SJSA1 (cell line): ENCODE results near the gene NPAS3. TPM values are rescaled to one million over a fixed set of nuclear protein-coding genes. Genes with fewer than 3 reads are reported as not detected.

Experiments
- DNase-seq, 2 experiments: peaks; one replicate each; pipeline ENCODE4 v3.0.0-alpha.2; 2015 to 2020; ENCODE audit warnings: low spot score in 2 of 2, low read depth in 1 of 2
- H3K27ac ChIP-seq: fragments of 250-450 bp; sonication (Bioruptor Pico); 2 replicates; pipeline ENCODE4 v1.5.1; 2020; ENCODE audit warnings: mild to moderate bottlenecking, moderate library complexity
- H3K27me3 ChIP-seq: fragments of 250-450 bp; sonication (Bioruptor Pico); replicated peaks from 2 replicates; pipeline ENCODE4 v1.5.1; 2020; ENCODE audit warnings: mild to moderate bottlenecking, moderate library complexity
- H3K36me3 ChIP-seq: fragments of 250-450 bp; sonication (Bioruptor Pico); 2 replicates; pipeline ENCODE4 v1.5.1; 2020; ENCODE audit warnings: mild to moderate bottlenecking
- H3K4me1 ChIP-seq: fragments of 250-450 bp; sonication (Bioruptor Pico); replicated peaks from 2 replicates; pipeline ENCODE4 v1.6.1; 2021; ENCODE audit warnings: mild to moderate bottlenecking
- H3K4me3 ChIP-seq: fragments of 250-450 bp; sonication (Bioruptor Pico); 2 replicates; pipeline ENCODE4 v1.5.1; 2020; ENCODE audit warnings: mild to moderate bottlenecking
- H3K9me3 ChIP-seq: fragments of 250-450 bp; sonication (Bioruptor Pico); replicated peaks from 2 replicates; pipeline ENCODE4 v1.5.1; 2020; ENCODE audit warnings: mild to moderate bottlenecking
- total RNA-seq: library from RNA; depleted of rRNA; stranded (reverse); fragments of >200 nt; shearing (Covaris generic); gene quantifications from 2 replicates; pipeline ENCODE4 v1.2.3, GENCODE V29; 2014

The NPAS3 gene
- total RNA-seq, 1 experiment from 2014 or later, result 0.26 TPM

DNA sequence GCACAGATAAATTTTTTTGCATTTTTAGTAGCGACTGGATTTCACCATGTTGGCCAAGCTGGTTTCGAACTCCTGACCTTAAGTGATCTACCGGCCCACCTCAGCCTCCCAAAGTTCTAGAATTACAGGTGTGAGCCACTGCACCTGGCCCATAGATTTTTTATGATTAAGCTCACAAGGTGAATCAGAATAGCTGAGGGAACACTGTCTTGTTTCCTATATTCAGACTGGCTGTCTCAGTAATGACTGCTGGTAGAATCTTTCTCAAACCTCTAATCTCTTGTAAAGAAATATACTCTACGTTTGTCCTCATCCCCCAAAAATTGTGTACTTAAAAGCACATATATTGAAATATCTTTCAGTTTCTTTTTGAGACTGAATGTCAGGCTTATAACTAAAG is 650.1 kb downstream of the NPAS3 start:
- no peak overlapping the region for H3K27ac ChIP-seq
- no peaks in the 10 kb centered on the region for H3K27me3 ChIP-seq

DNA sequence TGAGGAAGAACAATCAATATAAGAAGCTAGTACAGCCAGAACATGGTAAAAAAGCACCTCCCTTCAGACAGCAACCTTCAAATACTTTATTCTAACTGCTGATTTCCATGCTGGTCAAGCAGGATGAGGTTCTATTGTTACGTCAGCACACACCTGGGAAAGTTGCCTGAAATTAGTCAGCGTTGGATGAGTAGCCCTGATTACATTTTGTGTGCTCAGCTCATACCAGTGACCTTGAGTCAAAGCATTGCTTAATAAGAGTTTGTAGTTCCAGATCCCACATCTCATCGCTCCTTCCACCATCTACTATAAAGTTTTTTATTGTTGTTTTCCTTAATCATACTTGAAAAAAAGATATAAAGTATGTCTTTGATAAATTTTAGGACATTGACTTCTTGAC is 650.7 kb downstream of the NPAS3 start:
- H3K36me3 ChIP-seq, result no peaks in the 10 kb centered on the region
- no peak overlapping the region for H3K27ac ChIP-seq
- H3K4me1 ChIP-seq, result peaks cover 14% of the 10 kb centered on the region
- no peak for DNase-seq
- H3K4me3 ChIP-seq, result no peak overlapping the region
- no peaks in the 10 kb centered on the region for H3K9me3 ChIP-seq
- no peaks in the 10 kb centered on the region for H3K27me3 ChIP-seq

More for the DNA sequence above, 650.1 kb downstream of the NPAS3 start:
- Histone ChIP-seq H3K9me3 (no peaks in the 10 kb centered on the region), H3K4me1 (peaks cover 14% of the 10 kb centered on the region), H3K36me3 (no peaks in the 10 kb centered on the region), H3K4me3 (no peak overlapping the region)
- DNase-seq, result no peak

DNA sequence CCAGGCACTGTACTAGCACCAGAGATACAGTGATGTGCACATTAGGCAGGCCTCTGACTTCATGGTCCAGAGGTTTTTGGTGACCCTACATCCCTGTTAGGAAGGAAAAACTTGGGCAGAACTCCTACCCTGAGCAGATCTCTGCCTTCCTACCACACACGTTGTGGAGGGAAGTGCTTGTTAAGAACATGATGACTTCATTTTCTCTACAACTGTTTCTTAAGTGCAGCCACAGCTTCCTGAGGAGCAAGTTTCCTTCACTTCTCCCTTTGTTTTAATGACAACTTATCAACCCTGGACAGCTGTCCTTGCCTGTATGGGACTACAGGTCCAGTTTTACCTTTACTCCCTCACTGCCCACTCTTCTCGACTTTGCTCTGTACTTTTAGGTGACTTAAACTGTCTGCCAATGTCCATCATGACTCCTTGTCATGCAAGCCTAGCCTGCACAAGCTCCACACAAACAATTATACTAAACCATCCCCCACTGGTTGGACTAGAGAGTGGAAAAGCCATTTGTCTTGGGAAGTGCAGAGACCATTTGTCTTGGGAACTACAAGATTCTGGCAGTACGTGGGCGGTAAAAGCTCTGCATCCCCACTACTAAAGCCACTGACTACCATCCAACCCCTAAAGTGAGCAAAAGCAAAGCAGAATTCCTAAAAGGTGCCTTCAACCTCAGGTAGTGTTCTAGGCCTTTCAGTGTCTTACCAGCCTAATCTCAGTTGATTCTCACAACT is 652.4 kb downstream of the NPAS3 start:
- H3K36me3 ChIP-seq, result no peaks in the 10 kb centered on the region
- H3K27me3 ChIP-seq, result no peaks in the 10 kb centered on the region
- DNase-seq, result no peak
- H3K27ac ChIP-seq, result no peak overlapping the region
- H3K4me3 ChIP-seq, result no peak overlapping the region
- peaks cover 14% of the 10 kb centered on the region for H3K4me1 ChIP-seq
- H3K9me3 ChIP-seq, result no peaks in the 10 kb centered on the region

DNA sequence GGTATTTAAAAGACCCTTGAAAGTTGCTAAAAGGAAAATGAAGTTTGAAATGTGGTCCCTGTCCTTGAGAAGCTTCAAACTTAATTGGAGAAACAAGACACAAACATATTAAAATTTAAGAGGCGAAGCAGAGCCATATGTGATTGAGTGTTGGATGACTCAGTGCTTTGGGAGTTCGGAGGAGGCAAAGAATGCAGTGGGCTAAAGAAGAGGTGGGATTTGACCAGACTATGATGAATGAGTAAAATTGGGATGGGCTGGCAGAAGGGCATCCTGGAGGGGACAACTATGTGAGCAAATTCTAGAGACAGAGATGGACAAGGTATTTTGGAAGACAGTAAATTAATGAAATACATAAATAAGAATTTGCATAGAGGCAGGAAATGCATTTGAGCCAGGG is 653.6 kb downstream of the NPAS3 start:
- H3K9me3 ChIP-seq, result no peaks in the 10 kb centered on the region
- H3K27ac ChIP-seq, result no peak overlapping the region

DNA sequence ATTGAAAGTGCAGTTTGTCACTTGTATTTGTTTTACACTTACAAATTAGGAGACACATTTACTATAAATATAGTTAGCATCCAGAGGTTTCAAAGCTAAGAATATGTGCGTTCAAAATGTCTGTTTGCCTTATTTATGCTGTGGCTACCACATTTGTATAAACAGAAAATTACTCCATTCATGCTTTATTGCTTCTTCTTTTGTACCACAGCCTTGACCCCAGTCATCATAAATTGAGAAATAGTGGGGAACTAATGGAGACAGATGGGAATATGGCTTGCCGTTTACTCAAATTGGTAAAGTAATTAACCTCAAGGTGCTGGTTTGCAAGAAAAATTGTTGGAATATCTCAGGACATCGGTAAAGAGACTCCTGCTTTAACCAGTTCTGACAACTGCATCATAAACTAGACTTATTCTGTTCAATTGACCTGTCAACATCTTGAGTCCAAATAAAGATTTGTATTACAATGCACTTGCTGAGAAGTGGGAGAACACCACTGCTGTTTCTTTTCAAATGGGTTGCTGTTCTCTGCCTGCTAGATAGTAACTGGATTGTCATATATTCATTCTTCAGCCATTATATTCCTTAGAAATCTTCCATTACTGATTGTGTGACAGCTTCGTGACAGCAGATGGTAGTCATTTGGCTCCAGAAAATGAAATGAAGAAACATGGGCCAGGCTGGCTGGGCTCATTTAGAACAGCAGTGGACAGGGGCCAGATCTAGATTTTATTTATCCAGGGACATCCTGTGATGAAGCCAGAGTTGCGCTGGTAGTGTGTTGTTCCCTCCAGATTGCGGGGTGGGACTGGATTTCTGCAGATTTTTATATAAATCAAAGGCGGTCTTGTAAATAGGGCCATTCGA is 657.8 kb downstream of the NPAS3 start:
- H3K4me3 ChIP-seq, result no peak overlapping the region
- H3K27me3 ChIP-seq, result no peaks in the 10 kb centered on the region
- H3K4me1 ChIP-seq, result peaks cover 6% of the 10 kb centered on the region
- no peak for DNase-seq
- H3K9me3 ChIP-seq, result no peaks in the 10 kb centered on the region
- H3K36me3 ChIP-seq, result no peaks in the 10 kb centered on the region
- no peak overlapping the region for H3K27ac ChIP-seq

More for the DNA sequence above, 653.6 kb downstream of the NPAS3 start:
- Histone ChIP-seq H3K4me1 (peaks cover 14% of the 10 kb centered on the region), H3K4me3 (no peak overlapping the region), H3K36me3 (no peaks in the 10 kb centered on the region), H3K27me3 (no peaks in the 10 kb centered on the region)
- DNase-seq, result no peak

DNA sequence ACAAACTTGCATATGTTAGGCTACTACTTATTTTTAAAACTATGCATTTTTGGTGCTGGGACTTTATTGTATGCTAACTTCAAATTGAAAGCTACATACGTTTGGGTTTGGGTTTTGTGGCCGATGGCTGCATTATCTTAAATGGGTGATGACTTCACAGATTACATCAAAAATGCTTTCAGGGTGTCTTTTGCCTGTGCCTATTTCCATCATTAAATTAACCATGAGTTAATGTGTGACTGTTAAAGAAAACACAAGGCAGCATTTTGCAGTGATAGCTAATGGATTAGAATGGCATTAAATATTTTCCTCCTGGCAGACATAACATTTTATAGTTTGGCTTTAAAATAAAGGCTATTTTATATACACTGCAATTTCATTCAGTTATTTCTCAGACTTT is 659.9 kb downstream of the NPAS3 start:
- Histone ChIP-seq H3K4me1 (peaks cover 14% of the 10 kb centered on the region), H3K4me3 (no peak overlapping the region), H3K27me3 (no peaks in the 10 kb centered on the region), H3K9me3 (no peaks in the 10 kb centered on the region), H3K36me3 (no peaks in the 10 kb centered on the region), H3K27ac (no peak overlapping the region)
- no peak for DNase-seq

DNA sequence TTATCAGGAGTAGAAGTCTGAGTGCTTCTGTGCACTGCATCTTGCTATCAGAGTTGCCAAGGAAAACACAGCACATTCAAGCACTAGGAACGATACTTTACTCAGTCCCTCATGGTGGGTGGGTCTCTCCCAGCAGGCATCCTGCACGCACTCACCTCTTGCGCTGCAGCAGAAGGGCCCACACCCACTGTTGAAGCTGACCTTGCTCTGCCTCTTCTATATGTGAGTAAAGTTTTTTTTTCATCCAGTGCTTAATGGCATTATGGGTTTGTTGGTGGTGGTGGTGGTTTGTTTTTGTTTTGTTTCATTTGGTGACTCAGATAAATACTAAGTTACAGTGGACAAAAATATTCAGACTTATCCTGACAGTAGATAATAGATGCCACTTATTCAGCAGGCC is 663.7 kb downstream of the NPAS3 start:
- H3K4me1 ChIP-seq, result peaks cover 14% of the 10 kb centered on the region
- no peak overlapping the region for H3K4me3 ChIP-seq
- no peaks in the 10 kb centered on the region for H3K9me3 ChIP-seq
- no peak overlapping the region for H3K27ac ChIP-seq
- H3K27me3 ChIP-seq, result no peaks in the 10 kb centered on the region
- DNase-seq, result peak; percentile 75 to 79
- H3K36me3 ChIP-seq, result no peaks in the 10 kb centered on the region

DNA sequence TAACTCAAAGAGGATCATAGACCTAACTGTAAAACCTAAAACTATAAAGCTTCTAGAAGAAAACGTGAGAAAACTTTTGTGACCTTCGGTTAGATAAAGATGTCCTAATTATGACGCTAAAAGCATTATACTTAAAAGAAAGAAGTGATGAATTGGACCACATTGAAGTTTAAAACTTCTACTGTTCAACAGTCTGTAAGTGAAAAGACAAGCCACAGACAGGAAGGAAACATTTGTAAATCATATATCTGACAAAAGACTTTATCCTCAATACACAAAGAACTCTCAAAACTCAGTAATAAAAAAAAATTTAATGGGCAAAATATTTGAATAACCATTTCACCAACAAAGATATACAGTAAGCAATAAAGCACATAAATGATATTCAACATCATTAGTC is 667.9 kb downstream of the NPAS3 start:
- Histone ChIP-seq H3K9me3 (no peaks in the 10 kb centered on the region), H3K27me3 (0 out of 2 replicates have a peak, but pooled peaks cover 3% of the 10 kb centered on the region), H3K4me1 (peaks cover 22% of the 10 kb centered on the region), H3K27ac (no peak overlapping the region), H3K36me3 (no peaks in the 10 kb centered on the region), H3K4me3 (no peak overlapping the region)
- DNase-seq, result no peak

DNA sequence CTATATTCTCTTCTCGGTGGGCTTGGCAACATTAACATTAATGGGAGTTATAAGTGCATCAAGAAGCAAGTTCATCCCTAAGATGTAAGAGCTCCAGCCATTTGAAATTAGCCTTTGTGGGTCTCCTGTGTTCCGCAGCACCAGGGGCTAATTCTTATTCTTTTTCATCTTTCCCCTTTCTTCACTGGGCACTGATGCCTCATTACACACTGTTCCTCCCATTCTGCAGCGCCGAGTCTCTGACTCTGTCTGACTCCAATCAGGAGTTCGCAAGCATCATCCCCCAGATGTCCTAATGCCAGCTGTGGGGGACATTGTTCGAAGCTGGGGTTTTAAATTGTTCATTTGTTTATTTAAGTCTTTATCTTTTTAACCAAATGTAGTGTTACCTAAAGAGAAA is 670.9 kb downstream of the NPAS3 start:
- no peak for DNase-seq
- Histone ChIP-seq H3K27ac (no peak overlapping the region), H3K36me3 (no peaks in the 10 kb centered on the region), H3K4me1 (peaks cover 8% of the 10 kb centered on the region; the same call in 1 of the 2 replicates), H3K4me3 (no peak overlapping the region), H3K27me3 (0 out of 2 replicates have a peak, but pooled peaks cover 3% of the 10 kb centered on the region), H3K9me3 (no peaks in the 10 kb centered on the region)

DNA sequence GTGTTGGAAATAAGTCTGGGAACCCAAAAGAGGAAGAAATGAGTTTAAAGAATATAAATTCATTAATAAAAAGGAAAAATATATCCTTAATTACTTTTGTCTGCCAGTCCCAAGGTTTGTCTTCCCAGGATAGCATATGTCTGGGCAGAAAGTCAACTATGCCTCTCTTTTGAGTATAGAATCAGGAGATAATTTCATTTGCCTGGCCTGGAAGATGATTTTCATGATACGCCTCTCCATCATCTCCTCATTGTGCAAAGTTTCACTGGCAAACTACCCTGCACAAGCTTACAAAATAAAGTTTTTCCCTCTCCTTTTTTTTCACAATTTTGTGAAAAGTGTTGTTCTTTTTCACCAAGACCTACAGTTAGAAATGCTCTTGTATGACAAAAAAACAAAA is 671.4 kb downstream of the NPAS3 start:
- H3K36me3 ChIP-seq, result no peaks in the 10 kb centered on the region
- H3K4me1 ChIP-seq, result peaks cover 8% of the 10 kb centered on the region; the same call in 1 of the 2 replicates
- no peaks in the 10 kb centered on the region for H3K9me3 ChIP-seq
- 0 out of 2 replicates have a peak, but pooled peaks cover 3% of the 10 kb centered on the region for H3K27me3 ChIP-seq
- H3K4me3 ChIP-seq, result no peak overlapping the region
- no peak overlapping the region for H3K27ac ChIP-seq
- DNase-seq, result no peak

DNA sequence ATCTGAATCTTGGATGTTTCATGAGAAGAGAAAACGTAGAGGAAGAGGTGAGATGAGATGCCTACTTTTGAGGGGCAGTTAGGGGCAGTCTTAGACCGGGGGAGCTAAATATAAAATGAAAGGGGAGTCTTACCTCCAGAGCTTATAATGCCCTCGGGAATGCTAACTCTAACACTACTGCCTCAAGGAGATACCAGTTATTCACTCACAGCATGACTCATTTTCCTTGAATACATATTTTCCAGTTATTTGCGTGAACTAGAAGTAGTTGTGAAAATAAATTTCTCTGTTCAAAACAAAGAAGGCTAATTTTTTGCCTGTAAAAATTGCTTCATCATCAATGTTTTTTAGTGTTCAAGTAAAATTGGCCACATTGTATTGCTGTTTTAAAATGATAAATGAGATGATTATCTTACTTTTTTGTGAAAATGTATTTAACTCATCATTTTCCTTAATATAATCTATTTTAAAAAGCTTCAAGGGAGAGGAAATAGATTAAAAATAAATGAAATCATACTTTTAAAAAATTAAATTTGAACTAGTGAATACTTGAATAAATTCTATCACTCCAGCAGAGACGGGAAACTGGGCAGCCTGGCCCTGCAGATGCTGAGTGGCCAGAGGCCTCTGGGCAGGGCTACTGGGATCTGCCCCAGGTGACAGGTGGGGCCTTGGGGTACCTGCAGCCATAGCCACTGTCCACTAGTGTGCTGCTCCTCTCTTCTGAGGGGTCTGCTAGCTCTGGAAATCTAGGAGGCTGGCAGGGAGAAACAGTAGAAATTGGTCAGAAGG is 672.9 kb downstream of the NPAS3 start:
- no peaks in the 10 kb centered on the region for H3K9me3 ChIP-seq
- H3K4me1 ChIP-seq, result peaks cover 8% of the 10 kb centered on the region; the same call in 1 of the 2 replicates
- no peak for DNase-seq
- H3K4me3 ChIP-seq, result no peak overlapping the region
- H3K27me3 ChIP-seq, result 0 out of 2 replicates have a peak, but pooled peaks cover 3% of the 10 kb centered on the region
- no peak overlapping the region for H3K27ac ChIP-seq
- no peaks in the 10 kb centered on the region for H3K36me3 ChIP-seq

DNA sequence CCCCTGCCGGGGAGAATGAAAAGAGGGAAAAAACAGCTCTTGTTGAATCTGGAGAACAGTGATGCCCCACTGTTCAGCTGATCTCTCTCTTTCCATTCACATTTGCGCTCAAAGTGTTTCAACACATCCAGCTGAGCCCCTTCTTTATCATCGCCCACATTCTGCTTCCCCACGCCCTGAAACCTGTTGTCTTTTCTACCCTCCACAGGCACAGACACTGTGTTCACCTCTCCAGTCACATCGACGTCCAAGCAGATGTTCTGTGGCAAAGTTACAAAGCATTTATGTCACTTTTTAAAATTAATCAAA is 673.5 kb downstream of the NPAS3 start:
- DNase-seq, result no peak
- Histone ChIP-seq H3K27ac (no peak overlapping the region), H3K4me3 (no peak overlapping the region), H3K9me3 (no peaks in the 10 kb centered on the region), H3K27me3 (0 out of 2 replicates have a peak, but pooled peaks cover 3% of the 10 kb centered on the region), H3K4me1 (peaks cover 11% of the 10 kb centered on the region), H3K36me3 (no peaks in the 10 kb centered on the region)

DNA sequence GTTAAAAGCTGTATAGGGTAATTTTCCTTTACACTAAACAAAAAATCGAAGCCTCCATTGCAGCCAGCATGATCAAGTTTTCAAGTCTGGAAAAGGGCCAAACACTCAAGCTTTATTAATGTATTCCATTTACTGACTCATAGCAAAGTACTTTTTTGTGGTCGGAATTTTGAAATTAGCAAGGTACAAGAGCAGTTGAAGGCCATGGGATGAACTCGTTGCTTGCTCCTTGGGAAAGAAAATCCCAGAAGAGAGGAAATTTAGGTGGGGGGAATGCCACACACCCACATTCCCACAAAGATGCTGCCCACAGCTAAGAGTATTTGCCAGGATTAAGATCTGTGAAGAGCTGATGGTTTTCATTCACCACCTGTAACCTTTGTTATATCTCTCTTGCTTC is 678.5 kb downstream of the NPAS3 start:
- H3K4me1 ChIP-seq, result peaks cover 7% of the 10 kb centered on the region
- no peak overlapping the region for H3K27ac ChIP-seq
- no peaks in the 10 kb centered on the region for H3K36me3 ChIP-seq
- no peak overlapping the region for H3K4me3 ChIP-seq
- H3K9me3 ChIP-seq, result no peaks in the 10 kb centered on the region
- no peak for DNase-seq
- no peaks in the 10 kb centered on the region for H3K27me3 ChIP-seq
